H1 (cell line): Measurements from ENCODE around the gene PI16. TPM values are rescaled to one million over a fixed set of nuclear protein-coding genes. Genes with fewer than 3 reads are reported as not detected.
A peak's percentile ranks its signal among the peaks of the same experiment; 100 is the strongest.

Experiments used
- SIRT6 ChIP-seq: IDR thresholded peaks from one replicate; pipeline ENCODE4 v1.7.1; 2012; ENCODE audit warnings: low read length, inconsistent platforms
- YY1 ChIP-seq: IDR thresholded peaks from 2 replicates; pipeline ENCODE4 v1.6.1; 2011; ENCODE audit warnings: low read depth, mild to moderate bottlenecking, low read length
- polyA plus RNA-seq, 7 experiments: library from polyadenylated mRNA; depleted of rRNA in 3 of 7; stranded (reverse) in 5 of 7; unstranded in 2 of 7; fragments of >200 nt in 5 of 7; fragments of 200-250 nt in 2 of 7; gene quantifications; 1 replicate in 5 of 7; 2 replicates in 1 of 7; 4 replicates in 1 of 7; pipeline versions ENCODE4 v1.2.1 to v1.2.3, GENCODE V29; 2011 to 2013; ENCODE audit warnings: missing spikeins in 2 of 7, mixed read lengths in 2 of 7
- total RNA-seq: library from RNA; stranded (reverse); fragmentation: NEBNext Ultra II Directional; extraction: Animal tissue kit (Norgen Biotek cat#: 25700); gene quantifications from 2 replicates; pipeline ENCODE4 v1.2.1, GENCODE V29; 2021
- TF ChIP-seq, protein P1 (sequence below): fragments of 300-600 bp; sonication (generic); IDR thresholded peaks from 2 replicates; pipeline ENCODE4 v1.7.1; 2012; ENCODE audit warnings: low read length, moderate library complexity, mild to moderate bottlenecking, inconsistent platforms; ENCODE audit not compliant: insufficient replicate concordance
- TF ChIP-seq, protein P2 (sequence below): IDR thresholded peaks from 2 replicates; pipeline ENCODE4 v1.6.1; 2012; ENCODE audit warnings: low read length, inconsistent platforms
- TF ChIP-seq, protein P3 (sequence below), 3 experiments: IDR thresholded peaks; 1 replicate in 2 of 3; 2 replicates in 1 of 3; pipeline versions ENCODE4 v1.5.1 to v1.6.1; 2011; ENCODE audit warnings: low read length in 3 of 3, mild to moderate bottlenecking in 3 of 3, inconsistent platforms in 2 of 3, low read depth in 1 of 3, moderate library complexity in 1 of 3; ENCODE audit not compliant: insufficient read depth in 1 of 3; ENCODE audit errors: control extremely low read depth in 1 of 3

PI16 gene
- total and polyA plus RNA-seq, 2 of the 8 experiments (the other 6 are each of a cell fraction or from before 2014, with no cell fraction given): 0.05 TPM; not detected in 1

DNA sequence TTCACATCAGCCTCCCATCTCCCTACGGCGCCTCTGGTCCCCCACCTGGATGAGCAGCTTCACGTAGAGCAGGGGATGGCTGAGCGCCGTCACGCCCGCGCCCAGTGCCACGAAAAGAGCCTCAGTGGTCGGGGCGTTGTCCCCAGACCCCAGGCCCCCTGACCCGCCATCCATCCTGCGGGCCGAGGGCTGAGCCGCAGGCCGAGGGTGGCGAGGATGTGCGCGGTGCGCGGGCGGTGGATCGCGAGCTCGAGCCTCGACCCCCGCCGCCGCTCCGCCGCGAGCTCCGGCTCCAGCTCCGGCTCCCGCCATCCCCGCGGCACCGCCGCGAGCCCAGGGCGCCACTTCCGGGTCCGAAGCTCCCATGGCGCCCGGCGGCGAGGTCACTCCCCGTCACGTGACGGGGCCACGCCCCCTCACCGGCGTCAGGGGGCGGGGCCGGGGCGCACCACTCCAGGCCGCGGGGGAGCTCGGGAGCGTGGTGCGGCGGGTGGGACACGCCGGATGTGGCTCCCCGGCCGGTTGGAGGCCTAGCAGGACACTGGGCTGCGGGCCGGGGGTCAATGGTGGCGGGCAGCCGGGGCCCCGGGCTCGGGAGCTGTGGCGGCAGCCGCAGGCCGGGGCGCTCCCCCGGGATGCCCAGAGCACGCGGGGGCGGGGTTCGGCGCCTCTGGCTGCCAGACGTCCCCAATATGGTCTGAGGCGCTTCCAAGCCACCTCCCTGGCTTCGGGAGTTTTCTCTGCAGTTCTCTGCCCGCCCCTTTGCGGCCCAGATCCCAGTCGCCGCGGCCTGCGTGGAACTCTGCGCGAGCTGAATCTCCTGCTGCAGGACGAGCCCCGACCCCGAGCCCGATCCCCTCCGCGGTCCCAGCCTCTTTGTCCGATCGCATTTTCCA, 31.5 kb downstream of the PI16 start, which contains the start of gene MTCH1 (continued):
- no peak for TF ChIP-seq SIRT6
- peak; percentile 86 for TF ChIP-seq YY1
- TF ChIP-seq, protein P1, sequence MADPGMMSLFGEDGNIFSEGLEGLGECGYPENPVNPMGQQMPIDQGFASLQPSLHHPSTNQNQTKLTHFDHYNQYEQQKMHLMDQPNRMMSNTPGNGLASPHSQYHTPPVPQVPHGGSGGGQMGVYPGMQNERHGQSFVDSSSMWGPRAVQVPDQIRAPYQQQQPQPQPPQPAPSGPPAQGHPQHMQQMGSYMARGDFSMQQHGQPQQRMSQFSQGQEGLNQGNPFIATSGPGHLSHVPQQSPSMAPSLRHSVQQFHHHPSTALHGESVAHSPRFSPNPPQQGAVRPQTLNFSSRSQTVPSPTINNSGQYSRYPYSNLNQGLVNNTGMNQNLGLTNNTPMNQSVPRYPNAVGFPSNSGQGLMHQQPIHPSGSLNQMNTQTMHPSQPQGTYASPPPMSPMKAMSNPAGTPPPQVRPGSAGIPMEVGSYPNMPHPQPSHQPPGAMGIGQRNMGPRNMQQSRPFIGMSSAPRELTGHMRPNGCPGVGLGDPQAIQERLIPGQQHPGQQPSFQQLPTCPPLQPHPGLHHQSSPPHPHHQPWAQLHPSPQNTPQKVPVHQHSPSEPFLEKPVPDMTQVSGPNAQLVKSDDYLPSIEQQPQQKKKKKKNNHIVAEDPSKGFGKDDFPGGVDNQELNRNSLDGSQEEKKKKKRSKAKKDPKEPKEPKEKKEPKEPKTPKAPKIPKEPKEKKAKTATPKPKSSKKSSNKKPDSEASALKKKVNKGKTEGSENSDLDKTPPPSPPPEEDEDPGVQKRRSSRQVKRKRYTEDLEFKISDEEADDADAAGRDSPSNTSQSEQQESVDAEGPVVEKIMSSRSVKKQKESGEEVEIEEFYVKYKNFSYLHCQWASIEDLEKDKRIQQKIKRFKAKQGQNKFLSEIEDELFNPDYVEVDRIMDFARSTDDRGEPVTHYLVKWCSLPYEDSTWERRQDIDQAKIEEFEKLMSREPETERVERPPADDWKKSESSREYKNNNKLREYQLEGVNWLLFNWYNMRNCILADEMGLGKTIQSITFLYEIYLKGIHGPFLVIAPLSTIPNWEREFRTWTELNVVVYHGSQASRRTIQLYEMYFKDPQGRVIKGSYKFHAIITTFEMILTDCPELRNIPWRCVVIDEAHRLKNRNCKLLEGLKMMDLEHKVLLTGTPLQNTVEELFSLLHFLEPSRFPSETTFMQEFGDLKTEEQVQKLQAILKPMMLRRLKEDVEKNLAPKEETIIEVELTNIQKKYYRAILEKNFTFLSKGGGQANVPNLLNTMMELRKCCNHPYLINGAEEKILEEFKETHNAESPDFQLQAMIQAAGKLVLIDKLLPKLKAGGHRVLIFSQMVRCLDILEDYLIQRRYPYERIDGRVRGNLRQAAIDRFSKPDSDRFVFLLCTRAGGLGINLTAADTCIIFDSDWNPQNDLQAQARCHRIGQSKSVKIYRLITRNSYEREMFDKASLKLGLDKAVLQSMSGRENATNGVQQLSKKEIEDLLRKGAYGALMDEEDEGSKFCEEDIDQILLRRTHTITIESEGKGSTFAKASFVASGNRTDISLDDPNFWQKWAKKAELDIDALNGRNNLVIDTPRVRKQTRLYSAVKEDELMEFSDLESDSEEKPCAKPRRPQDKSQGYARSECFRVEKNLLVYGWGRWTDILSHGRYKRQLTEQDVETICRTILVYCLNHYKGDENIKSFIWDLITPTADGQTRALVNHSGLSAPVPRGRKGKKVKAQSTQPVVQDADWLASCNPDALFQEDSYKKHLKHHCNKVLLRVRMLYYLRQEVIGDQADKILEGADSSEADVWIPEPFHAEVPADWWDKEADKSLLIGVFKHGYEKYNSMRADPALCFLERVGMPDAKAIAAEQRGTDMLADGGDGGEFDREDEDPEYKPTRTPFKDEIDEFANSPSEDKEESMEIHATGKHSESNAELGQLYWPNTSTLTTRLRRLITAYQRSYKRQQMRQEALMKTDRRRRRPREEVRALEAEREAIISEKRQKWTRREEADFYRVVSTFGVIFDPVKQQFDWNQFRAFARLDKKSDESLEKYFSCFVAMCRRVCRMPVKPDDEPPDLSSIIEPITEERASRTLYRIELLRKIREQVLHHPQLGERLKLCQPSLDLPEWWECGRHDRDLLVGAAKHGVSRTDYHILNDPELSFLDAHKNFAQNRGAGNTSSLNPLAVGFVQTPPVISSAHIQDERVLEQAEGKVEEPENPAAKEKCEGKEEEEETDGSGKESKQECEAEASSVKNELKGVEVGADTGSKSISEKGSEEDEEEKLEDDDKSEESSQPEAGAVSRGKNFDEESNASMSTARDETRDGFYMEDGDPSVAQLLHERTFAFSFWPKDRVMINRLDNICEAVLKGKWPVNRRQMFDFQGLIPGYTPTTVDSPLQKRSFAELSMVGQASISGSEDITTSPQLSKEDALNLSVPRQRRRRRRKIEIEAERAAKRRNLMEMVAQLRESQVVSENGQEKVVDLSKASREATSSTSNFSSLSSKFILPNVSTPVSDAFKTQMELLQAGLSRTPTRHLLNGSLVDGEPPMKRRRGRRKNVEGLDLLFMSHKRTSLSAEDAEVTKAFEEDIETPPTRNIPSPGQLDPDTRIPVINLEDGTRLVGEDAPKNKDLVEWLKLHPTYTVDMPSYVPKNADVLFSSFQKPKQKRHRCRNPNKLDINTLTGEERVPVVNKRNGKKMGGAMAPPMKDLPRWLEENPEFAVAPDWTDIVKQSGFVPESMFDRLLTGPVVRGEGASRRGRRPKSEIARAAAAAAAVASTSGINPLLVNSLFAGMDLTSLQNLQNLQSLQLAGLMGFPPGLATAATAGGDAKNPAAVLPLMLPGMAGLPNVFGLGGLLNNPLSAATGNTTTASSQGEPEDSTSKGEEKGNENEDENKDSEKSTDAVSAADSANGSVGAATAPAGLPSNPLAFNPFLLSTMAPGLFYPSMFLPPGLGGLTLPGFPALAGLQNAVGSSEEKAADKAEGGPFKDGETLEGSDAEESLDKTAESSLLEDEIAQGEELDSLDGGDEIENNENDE: no peak
- TF ChIP-seq, protein P2, sequence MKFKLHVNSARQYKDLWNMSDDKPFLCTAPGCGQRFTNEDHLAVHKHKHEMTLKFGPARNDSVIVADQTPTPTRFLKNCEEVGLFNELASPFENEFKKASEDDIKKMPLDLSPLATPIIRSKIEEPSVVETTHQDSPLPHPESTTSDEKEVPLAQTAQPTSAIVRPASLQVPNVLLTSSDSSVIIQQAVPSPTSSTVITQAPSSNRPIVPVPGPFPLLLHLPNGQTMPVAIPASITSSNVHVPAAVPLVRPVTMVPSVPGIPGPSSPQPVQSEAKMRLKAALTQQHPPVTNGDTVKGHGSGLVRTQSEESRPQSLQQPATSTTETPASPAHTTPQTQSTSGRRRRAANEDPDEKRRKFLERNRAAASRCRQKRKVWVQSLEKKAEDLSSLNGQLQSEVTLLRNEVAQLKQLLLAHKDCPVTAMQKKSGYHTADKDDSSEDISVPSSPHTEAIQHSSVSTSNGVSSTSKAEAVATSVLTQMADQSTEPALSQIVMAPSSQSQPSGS: no peak
- TF ChIP-seq, protein P3, sequence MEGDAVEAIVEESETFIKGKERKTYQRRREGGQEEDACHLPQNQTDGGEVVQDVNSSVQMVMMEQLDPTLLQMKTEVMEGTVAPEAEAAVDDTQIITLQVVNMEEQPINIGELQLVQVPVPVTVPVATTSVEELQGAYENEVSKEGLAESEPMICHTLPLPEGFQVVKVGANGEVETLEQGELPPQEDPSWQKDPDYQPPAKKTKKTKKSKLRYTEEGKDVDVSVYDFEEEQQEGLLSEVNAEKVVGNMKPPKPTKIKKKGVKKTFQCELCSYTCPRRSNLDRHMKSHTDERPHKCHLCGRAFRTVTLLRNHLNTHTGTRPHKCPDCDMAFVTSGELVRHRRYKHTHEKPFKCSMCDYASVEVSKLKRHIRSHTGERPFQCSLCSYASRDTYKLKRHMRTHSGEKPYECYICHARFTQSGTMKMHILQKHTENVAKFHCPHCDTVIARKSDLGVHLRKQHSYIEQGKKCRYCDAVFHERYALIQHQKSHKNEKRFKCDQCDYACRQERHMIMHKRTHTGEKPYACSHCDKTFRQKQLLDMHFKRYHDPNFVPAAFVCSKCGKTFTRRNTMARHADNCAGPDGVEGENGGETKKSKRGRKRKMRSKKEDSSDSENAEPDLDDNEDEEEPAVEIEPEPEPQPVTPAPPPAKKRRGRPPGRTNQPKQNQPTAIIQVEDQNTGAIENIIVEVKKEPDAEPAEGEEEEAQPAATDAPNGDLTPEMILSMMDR (IDR thresholded peaks at IDR 0.05; ENCODE audit: control extremely low read depth in 1 of 3, insufficient read depth in 1 of 3, low read depth in 1 of 3, low read length in 3 of 3): no peak
